ENCODE results near the gene PLG.
"Not testable (repeated sequence)": the region's sequence is repeated elsewhere in the genome, so short reads cannot be mapped to it uniquely, and the experiment has no call there.

Gene PLG

GRCh38 chr6:160708993-160709392 is 6.9 kb downstream of the PLG start:
- not testable (repeated sequence) for DNase-seq

- no peak for DNase-seq
Measured at GRCh38 chr6:160714731-160715316, 12.8 kb downstream of the PLG start.

- DNase-seq, result no peak
Measured at GRCh38 chr6:160730911-160731310, 28.9 kb downstream of the PLG start.

- peak; percentile 4 for DNase-seq
Measured at GRCh38 chr6:160733050-160733646, 31.1 kb downstream of the PLG start.

- DNase-seq, result no peak
Measured at GRCh38 chr6:160734627-160735026, 32.6 kb downstream of the PLG start.

GRCh38 chr6:160735523-160735922 is 33.5 kb downstream of the PLG start:
- no peak for DNase-seq

GRCh38 chr6:160737934-160738333 is 35.9 kb downstream of the PLG start:
- no peak for DNase-seq

GRCh38 chr6:160739955-160740354 is 37.9 kb downstream of the PLG start:
- DNase-seq, result no peak

- DNase-seq, result not testable (repeated sequence)
Measured at GRCh38 chr6:160741012-160741411, 39.0 kb downstream of the PLG start.

GRCh38 chr6:160742090-160742489 is 40.0 kb downstream of the PLG start:
- DNase-seq, result no peak

GRCh38 chr6:160750276-160750689 is 48.2 kb downstream of the PLG start:
- DNase-seq, result no peak

GRCh38 chr6:160753211-160753610 is 51.2 kb downstream of the PLG start:
- DNase-seq, result not testable (repeated sequence)

GRCh38 chr6:160755165-160755564 is 53.1 kb downstream of the PLG start:
- no peak for DNase-seq

- DNase-seq, result no peak
Measured at GRCh38 chr6:160756021-160756420, 54.0 kb downstream of the PLG start.

GRCh38 chr6:160756871-160757270 is 54.8 kb downstream of the PLG start:
- DNase-seq, result no peak

GRCh38 chr6:160764847-160765246 is 62.8 kb downstream of the PLG start:
- DNase-seq, result no peak

GRCh38 chr6:160765412-160765811 is 63.4 kb downstream of the PLG start:
- DNase-seq, result no peak

- DNase-seq, result no peak
Measured at GRCh38 chr6:160766657-160766988, 64.6 kb downstream of the PLG start.

- peak; percentile 54 for DNase-seq
Measured at GRCh38 chr6:160766989-160767646, 65.1 kb downstream of the PLG start.

GRCh38 chr6:160767647-160768019 is 65.6 kb downstream of the PLG start:
- DNase-seq, result no peak

GRCh38 chr6:160768101-160768500 is 66.1 kb downstream of the PLG start:
- DNase-seq, result no peak

GRCh38 chr6:160774399-160774798 is 72.4 kb downstream of the PLG start:
- DNase-seq, result no peak

- DNase-seq, result no peak
Measured at GRCh38 chr6:160775792-160776580, 73.9 kb downstream of the PLG start.

GRCh38 chr6:160779095-160779494 is 77.1 kb downstream of the PLG start:
- DNase-seq, result not testable (repeated sequence)
